Measurements from ENCODE around the gene RALGAPA2. TPM values are rescaled to one million over a fixed set of nuclear protein-coding genes. Genes with fewer than 3 reads are reported as not detected.

The RALGAPA2 gene
- total and polyA plus RNA-seq, 2 of the 13 experiments (the other 11 are each of a cell fraction or from before 2014, with no cell fraction given) = 13.8 to 17.7 TPM

DNA sequence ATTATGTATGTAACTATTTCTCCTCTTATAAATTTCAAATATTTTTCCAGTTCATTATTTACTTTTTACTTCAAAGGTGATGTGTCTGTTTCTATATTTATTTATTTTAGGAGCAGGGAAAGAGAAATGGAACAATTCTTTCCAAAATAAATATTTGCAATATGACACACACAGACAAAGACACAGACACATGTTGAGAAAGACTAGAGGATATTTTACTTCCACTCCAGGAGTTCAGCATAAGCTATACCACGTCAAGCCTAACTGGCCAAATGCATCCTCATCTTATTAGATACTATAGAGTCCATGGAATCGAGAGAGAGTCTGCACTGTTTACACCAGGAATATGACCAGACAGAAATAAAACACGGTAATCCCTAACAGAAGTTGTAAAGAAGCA is 13.3 kb downstream of the RALGAPA2 start (continued):
- TF ChIP-seq, protein P1, sequence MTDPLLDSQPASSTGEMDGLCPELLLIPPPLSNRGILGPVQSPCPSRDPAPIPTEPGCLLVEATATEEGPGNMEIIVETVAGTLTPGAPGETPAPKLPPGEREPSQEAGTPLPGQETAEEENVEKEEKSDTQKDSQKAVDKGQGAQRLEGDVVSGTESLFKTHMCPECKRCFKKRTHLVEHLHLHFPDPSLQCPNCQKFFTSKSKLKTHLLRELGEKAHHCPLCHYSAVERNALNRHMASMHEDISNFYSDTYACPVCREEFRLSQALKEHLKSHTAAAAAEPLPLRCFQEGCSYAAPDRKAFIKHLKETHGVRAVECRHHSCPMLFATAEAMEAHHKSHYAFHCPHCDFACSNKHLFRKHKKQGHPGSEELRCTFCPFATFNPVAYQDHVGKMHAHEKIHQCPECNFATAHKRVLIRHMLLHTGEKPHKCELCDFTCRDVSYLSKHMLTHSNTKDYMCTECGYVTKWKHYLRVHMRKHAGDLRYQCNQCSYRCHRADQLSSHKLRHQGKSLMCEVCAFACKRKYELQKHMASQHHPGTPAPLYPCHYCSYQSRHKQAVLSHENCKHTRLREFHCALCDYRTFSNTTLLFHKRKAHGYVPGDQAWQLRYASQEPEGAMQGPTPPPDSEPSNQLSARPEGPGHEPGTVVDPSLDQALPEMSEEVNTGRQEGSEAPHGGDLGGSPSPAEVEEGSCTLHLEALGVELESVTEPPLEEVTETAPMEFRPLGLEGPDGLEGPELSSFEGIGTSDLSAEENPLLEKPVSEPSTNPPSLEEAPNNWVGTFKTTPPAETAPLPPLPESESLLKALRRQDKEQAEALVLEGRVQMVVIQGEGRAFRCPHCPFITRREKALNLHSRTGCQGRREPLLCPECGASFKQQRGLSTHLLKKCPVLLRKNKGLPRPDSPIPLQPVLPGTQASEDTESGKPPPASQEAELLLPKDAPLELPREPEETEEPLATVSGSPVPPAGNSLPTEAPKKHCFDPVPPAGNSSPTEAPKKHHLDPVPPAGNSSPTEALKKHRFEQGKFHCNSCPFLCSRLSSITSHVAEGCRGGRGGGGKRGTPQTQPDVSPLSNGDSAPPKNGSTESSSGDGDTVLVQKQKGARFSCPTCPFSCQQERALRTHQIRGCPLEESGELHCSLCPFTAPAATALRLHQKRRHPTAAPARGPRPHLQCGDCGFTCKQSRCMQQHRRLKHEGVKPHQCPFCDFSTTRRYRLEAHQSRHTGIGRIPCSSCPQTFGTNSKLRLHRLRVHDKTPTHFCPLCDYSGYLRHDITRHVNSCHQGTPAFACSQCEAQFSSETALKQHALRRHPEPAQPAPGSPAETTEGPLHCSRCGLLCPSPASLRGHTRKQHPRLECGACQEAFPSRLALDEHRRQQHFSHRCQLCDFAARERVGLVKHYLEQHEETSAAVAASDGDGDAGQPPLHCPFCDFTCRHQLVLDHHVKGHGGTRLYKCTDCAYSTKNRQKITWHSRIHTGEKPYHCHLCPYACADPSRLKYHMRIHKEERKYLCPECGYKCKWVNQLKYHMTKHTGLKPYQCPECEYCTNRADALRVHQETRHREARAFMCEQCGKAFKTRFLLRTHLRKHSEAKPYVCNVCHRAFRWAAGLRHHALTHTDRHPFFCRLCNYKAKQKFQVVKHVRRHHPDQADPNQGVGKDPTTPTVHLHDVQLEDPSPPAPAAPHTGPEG (CRISPR knock-in tag; IDR thresholded peaks at IDR 0.05) = no peak
- TF ChIP-seq ZNF878 (CRISPR knock-in tag; IDR thresholded peaks at IDR 0.05) (no peak), FOSL1 (CRISPR knock-in tag; IDR thresholded peaks at IDR 0.05; ENCODE audit: borderline replicate concordance) (peak; percentile 84; the same call in 1 of the 2 replicates), ASH2L (IDR thresholded peaks at IDR 0.05; ENCODE audit: insufficient read length, low read depth, low read length) (no peak), HNRNPUL1 (IDR thresholded peaks at IDR 0.05; ENCODE audit: low read depth, low read length) (no peak), ZNF501 (CRISPR knock-in tag; IDR thresholded peaks at IDR 0.05) (no peak), ZNF431 (CRISPR knock-in tag; IDR thresholded peaks at IDR 0.05; ENCODE audit: borderline replicate concordance, low read depth) (no peak), IKZF4 (CRISPR knock-in tag; IDR thresholded peaks at IDR 0.05; ENCODE audit: borderline replicate concordance, low read depth, not compliant biosample characterization) (no peak), ZNF44 (CRISPR knock-in tag; IDR thresholded peaks at IDR 0.05) (no peak), HDAC1 (CRISPR knock-in tag; IDR thresholded peaks at IDR 0.05) (peak; percentile 45; the same call in 1 of the 2 replicates), CEBPB (IDR thresholded peaks at IDR 0.05; ENCODE audit: borderline replicate concordance, low read depth, low read length) (peak; percentile 89), ZNF180 (CRISPR knock-in tag; IDR thresholded peaks at IDR 0.05; ENCODE audit: borderline replicate concordance, low read depth) (no peak)
- TF ChIP-seq, protein P2, sequence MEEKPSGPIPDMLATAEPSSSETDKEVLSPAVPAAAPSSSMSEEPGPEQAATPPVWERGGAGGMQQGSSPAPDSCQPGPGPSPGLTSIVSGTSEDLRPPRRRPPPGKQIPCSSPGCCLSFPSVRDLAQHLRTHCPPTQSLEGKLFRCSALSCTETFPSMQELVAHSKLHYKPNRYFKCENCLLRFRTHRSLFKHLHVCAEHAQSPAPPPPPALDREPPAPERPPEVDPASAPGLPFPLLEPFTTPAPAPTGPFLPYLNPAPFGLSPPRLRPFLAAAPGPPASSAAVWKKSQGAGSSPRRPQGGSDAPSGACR (CRISPR knock-in tag; IDR thresholded peaks at IDR 0.05) = no peak
- TF ChIP-seq, protein P3, sequence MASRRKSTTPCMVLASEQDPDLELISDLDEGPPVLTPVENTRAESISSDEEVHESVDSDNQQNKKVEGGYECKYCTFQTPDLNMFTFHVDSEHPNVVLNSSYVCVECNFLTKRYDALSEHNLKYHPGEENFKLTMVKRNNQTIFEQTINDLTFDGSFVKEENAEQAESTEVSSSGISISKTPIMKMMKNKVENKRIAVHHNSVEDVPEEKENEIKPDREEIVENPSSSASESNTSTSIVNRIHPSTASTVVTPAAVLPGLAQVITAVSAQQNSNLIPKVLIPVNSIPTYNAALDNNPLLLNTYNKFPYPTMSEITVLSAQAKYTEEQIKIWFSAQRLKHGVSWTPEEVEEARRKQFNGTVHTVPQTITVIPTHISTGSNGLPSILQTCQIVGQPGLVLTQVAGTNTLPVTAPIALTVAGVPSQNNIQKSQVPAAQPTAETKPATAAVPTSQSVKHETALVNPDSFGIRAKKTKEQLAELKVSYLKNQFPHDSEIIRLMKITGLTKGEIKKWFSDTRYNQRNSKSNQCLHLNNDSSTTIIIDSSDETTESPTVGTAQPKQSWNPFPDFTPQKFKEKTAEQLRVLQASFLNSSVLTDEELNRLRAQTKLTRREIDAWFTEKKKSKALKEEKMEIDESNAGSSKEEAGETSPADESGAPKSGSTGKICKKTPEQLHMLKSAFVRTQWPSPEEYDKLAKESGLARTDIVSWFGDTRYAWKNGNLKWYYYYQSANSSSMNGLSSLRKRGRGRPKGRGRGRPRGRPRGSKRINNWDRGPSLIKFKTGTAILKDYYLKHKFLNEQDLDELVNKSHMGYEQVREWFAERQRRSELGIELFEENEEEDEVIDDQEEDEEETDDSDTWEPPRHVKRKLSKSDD (CRISPR knock-in tag; IDR thresholded peaks at IDR 0.05; ENCODE audit: low read depth) = no peak
- TF ChIP-seq, protein P4, sequence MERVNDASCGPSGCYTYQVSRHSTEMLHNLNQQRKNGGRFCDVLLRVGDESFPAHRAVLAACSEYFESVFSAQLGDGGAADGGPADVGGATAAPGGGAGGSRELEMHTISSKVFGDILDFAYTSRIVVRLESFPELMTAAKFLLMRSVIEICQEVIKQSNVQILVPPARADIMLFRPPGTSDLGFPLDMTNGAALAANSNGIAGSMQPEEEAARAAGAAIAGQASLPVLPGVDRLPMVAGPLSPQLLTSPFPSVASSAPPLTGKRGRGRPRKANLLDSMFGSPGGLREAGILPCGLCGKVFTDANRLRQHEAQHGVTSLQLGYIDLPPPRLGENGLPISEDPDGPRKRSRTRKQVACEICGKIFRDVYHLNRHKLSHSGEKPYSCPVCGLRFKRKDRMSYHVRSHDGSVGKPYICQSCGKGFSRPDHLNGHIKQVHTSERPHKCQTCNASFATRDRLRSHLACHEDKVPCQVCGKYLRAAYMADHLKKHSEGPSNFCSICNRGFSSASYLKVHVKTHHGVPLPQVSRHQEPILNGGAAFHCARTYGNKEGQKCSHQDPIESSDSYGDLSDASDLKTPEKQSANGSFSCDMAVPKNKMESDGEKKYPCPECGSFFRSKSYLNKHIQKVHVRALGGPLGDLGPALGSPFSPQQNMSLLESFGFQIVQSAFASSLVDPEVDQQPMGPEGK (CRISPR knock-in tag; IDR thresholded peaks at IDR 0.05) = no peak

Data from HepG2 (cell line).